ENCODE data around the gene HCFC1.
"Not testable (repeated sequence)": the region's sequence is repeated elsewhere in the genome, so short reads cannot be mapped to it uniquely, and the experiment has no call there.

Gene HCFC1

DNA sequence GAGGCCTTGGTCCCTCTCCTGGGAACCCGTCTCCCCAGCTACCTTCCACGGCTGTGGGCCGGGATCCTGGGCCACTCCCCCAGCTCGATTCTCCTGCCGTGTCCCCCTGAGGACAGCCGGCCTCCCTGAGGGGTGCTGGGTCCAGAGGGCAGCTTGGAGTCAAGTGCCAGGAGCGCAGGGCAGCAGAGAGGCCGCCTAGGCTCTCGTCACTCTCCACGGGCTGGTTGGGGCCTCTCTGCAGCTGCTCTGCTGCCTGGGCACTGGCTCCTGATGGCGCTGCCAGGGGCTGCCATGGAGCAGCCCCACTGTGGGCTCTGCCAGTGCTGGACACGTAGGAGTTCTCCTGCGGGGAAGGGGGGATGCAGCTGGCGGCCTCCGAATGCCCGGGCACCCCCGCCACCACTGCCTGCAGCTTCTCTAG lies 41.4 kb upstream of the HCFC1 start:
- H3K36me3 Mint-ChIP-seq, result peaks cover 25% of the 10 kb centered on the region
- no peak for ATAC-seq
- no peak overlapping the region for H3K27ac Mint-ChIP-seq
- no peaks in the 10 kb centered on the region for H3K9me3 Mint-ChIP-seq
- no peak overlapping the region for H3K4me3 Mint-ChIP-seq
- peaks cover 29% of the 10 kb centered on the region for H3K4me1 Mint-ChIP-seq
- no peaks in the 10 kb centered on the region for H3K27me3 Mint-ChIP-seq

DNA sequence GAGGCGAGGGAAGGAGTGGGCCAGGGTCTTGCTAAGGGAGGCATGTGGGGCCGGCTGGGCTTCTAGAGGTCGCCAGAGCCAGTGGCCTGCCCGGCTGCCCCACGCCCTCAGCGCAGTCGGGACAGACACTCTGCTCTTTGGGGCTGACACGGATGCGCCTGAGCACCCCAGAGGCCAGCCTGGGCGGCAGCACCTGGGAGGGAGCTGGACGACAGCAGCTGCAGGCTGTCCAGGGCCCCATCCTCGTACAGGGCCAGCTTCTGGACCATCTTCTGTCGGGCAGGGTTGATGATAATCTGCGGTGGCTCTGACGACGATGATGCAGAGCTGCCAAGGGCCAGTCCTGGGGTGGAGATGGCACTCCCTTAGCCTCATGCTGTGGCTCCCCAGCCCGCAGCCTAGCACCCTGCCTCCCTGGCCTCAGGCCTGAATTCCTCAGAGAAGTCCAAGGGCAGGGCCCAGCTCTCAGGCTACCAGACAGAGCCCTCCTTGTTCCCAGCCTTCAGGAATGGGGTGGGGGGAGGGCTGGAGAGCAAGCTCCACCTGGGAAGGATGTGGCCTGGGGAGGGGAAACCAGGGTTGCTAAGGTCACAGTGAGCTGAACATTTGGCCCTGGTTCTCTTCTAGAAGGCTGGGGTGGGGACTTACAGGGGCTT lies 40.8 kb upstream of the HCFC1 start:
- Mint-ChIP-seq H3K9me3 (no peaks in the 10 kb centered on the region), H3K27me3 (no peaks in the 10 kb centered on the region), H3K27ac (no peak overlapping the region), H3K4me1 (peaks cover 34% of the 10 kb centered on the region), H3K4me3 (no peak overlapping the region), H3K36me3 (peaks cover 25% of the 10 kb centered on the region)
- ATAC-seq, result no peak

DNA sequence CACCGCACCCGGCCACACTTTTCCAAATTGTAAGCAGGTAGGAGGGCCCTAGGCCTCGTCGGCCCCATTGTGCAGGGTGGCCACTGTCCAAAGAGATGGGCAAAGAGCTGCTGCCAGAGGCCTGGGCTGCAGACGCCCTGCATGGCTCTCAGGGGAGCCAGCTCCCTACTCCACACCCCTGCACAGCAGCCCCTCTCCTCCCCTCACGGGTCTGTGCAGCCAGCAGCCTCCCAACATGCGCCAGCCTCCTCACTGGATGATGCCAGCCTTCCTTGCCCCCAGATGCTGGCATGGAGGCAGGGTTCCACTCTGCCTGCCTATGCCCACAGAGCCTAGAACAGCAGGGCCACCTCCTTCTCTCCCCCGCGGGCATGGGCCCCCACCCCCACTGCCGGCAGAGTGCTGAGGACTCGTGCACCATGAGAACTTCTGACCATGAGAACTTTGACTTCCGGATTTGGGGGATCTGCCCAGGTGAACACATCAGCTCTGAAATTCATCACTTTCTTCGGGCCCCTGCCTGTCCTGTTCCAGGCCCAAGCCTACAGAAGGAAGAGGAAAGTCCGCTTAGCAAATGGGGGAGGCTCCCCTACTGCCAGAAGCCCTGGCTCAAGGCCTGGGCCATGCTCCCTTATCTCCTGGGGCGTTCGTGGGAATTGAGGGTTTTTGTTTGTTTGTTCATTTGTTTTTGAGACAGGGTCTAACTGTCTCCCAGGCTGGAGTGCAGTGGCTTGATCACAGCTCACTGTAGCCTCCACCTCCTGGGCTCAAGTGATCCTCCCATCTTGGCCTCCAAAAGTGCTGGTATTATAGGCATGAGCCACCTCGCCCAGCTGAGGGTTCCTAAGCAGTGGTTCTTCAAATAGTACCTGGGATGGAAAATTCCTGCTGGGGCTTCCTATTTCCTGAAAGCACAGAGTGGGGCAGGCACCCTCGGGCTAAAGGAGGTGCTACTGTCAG lies 40.0 kb upstream of the HCFC1 start:
- Mint-ChIP-seq H3K27me3 (no peaks in the 10 kb centered on the region), H3K27ac (peak overlapping the region; percentile 22), H3K4me3 (no peak overlapping the region), H3K4me1 (peaks cover 40% of the 10 kb centered on the region), H3K36me3 (peaks cover 25% of the 10 kb centered on the region), H3K9me3 (no peaks in the 10 kb centered on the region)
- ATAC-seq, result no peak

DNA sequence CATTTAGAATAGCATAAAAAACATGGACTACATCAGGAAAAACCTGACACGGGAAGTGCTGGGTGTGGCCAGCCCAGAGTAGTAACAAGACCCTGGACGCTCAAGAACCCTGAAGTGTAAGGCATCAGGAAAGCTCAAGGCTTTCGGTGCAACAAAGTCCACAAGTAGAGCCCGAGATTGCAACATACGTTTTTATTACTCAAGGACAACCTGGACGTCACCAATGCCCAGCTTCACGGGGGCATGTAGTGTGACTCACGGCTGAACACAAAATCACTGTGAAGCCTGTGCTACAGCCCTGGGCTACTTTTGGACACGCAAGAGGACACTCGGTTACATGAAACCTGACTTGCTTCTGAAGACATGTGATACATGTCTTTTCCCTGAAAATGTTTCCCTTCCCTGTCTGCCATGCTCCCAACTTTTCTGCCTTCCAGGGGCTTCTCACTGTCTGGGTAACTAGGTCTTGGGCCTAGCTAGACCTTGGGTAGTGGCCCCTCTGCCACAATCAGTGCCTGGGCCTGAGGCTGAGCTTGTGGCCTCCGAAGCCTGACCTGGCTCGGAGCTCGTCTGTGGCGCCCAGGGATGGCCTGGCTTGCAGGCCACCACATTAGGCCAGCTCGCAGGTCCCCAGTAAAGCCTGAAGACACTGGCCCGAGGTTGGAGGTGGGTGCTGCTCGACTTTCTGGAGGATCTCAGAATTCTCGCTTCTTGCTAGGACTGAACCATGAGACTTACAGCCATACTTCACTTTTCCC lies 38.9 kb upstream of the HCFC1 start:
- Mint-ChIP-seq H3K36me3 (peaks cover 19% of the 10 kb centered on the region), H3K27me3 (no peaks in the 10 kb centered on the region), H3K4me3 (no peak overlapping the region), H3K9me3 (no peaks in the 10 kb centered on the region), H3K27ac (no peak overlapping the region), H3K4me1 (peaks cover 40% of the 10 kb centered on the region)
- no peak for ATAC-seq

DNA sequence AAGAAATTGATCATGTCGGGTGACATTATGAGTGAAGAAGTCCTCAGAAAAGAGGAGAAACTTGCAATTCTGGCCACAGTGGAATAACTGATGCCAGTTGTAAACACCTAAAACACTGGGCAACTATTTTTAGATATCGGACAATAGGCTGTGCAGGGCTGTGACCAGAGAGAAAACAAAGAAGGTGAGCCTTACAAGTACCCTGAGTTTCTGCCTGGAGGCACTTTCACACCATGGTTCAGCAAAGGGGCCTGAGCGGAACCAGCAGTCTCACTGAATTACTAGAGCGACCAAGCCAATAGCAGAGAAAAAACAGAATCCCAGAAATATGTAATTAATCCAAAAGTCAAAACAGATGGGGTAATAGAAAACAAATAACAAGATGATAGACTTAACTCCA lies 36.9 kb upstream of the HCFC1 start:
- Mint-ChIP-seq H3K4me1 (peaks cover 45% of the 10 kb centered on the region), H3K9me3 (no peaks in the 10 kb centered on the region), H3K4me3 (peak overlapping the region; percentile 78), H3K36me3 (peaks cover 10% of the 10 kb centered on the region), H3K27ac (peak overlapping the region; percentile 94), H3K27me3 (no peaks in the 10 kb centered on the region)
- peak; percentile 46 for ATAC-seq

DNA sequence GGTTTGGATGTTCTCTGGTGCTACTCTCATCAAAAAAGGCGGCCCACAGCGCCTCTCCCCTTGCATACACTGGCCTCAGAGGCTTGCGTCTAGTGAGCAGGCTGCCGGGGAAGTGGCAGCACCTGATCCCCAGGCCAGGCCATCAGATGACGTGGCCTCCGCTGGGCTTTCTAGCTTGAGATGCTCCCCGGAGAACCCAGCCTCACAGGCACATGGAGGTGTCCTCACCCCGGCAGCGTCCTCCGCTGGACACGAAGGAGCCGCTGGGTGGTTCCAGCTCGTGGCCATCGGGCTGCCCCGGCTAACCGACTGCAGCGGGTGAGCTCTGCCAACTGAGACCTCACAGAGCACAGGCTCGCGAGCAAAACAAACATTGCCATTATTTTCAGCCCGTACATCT lies 35.3 kb upstream of the HCFC1 start:
- H3K27ac Mint-ChIP-seq, result peak overlapping the region; percentile 94
- H3K4me1 Mint-ChIP-seq, result peaks cover 58% of the 10 kb centered on the region
- no peak overlapping the region for H3K4me3 Mint-ChIP-seq
- no peak for ATAC-seq
- H3K27me3 Mint-ChIP-seq, result no peaks in the 10 kb centered on the region
- H3K9me3 Mint-ChIP-seq, result no peaks in the 10 kb centered on the region
- peaks cover 10% of the 10 kb centered on the region for H3K36me3 Mint-ChIP-seq

DNA sequence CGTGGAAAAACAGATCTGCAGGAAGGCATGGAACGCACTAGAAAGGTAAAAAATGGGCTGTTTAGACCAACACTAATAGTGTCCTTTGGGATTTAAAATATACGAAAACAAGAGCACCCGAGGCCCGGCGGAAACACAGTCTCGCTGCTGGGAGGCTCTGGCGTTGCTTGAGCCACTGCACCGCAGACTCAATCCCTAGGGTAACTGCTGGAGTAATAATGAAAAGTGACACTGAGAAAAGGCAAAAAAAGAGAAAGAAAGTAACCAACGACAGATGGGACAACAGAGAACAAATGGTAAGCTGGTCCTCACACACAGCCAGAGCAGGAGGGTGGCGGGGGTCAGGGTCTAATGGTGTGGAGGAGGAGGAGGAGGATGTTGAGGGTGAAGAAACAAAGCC lies 32.7 kb upstream of the HCFC1 start:
- Mint-ChIP-seq H3K36me3 (no peaks in the 10 kb centered on the region), H3K4me1 (peaks cover 63% of the 10 kb centered on the region), H3K4me3 (peak overlapping the region; percentile 50), H3K27me3 (no peaks in the 10 kb centered on the region), H3K27ac (peak overlapping the region; percentile 82), H3K9me3 (no peaks in the 10 kb centered on the region)
- ATAC-seq, result peak; percentile 63

DNA sequence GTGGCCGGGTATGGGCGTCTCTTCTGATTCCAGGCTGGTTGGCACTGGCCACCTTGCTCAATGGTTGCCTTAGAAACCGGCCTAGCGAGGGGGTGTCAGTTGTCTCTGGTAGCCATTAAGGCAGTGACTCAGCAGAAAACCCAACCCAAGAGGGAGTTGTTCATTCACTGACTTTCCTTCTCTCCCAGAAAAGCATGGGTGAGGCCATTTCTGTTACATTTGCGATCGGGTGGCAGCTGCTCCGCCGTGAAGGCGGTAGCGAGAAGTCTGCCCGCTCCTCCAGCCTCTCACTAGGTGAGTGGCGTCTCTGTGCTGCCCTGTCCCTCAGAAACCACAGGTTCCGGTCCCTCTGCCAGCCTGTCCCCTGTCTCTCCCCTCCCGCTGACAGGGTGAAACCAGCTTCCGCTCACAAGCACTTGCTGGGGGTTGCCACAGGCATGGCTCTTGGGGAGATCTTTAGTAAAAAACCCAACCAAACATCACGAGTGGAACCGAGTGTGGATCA lies 30.6 kb upstream of the HCFC1 start:
- Mint-ChIP-seq H3K9me3 (no peaks in the 10 kb centered on the region), H3K27me3 (no peaks in the 10 kb centered on the region), H3K4me3 (peak overlapping the region; percentile 65), H3K4me1 (peaks cover 47% of the 10 kb centered on the region), H3K36me3 (no peaks in the 10 kb centered on the region), H3K27ac (peak overlapping the region; percentile 82)
- ATAC-seq, result peak; percentile 84

DNA sequence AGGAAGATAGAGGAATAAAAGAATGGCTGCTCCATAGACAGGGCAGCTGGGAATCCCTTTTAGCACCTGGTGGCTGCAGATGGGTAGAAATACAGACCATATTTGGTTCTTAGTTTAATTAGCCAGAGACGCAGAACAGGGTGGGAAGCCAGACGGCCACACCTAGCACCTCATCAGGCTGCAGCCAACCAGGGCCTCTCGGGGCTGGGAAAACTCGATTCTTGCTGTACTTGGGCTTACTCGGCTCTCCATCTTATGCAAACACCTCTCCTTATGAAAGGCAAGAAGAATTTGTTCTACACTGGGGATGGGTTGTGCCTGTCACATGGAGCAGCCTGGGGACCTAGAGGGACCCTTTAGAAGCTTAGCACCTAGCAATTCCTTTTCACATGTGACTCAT lies 28.4 kb upstream of the HCFC1 start:
- H3K9me3 Mint-ChIP-seq, result no peaks in the 10 kb centered on the region
- peaks cover 36% of the 10 kb centered on the region for H3K4me1 Mint-ChIP-seq
- no peak overlapping the region for H3K4me3 Mint-ChIP-seq
- no peaks in the 10 kb centered on the region for H3K27me3 Mint-ChIP-seq
- no peaks in the 10 kb centered on the region for H3K36me3 Mint-ChIP-seq
- ATAC-seq, result no peak
- no peak overlapping the region for H3K27ac Mint-ChIP-seq

DNA sequence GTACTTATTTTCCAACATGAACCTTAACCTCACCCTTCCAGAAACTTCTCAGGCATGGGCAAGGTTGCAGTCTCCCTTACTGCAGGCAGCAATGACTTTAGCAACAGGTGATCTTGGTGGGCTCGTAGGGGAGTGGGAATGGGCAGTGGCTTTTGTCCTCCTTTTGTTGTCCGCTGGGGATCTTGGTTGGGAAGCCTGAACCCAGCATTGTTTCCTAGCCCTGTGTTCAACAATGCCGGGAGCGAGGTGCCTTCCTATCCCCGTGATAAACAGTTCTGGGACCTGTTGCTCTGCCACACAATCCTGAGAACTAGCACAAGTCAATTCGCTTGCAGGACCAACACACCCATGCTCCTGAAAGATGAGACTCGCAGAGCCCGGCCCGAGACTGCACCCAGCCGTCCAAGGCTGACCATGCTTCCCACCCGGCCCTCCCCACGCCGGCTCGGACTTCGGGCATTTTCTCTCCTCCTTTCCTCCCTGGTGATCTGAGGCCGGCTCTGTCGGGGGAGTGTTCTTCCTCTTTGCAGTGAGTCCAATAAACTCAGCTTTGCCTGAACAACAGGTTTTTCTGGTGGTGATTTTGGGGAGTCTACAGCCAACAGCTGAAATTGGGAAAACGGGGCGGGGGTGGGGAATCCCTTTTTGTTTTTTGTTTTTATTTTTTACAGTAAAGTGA lies 27.9 kb upstream of the HCFC1 start:
- peaks cover 31% of the 10 kb centered on the region for H3K4me1 Mint-ChIP-seq
- no peaks in the 10 kb centered on the region for H3K36me3 Mint-ChIP-seq
- no peak for ATAC-seq
- no peaks in the 10 kb centered on the region for H3K9me3 Mint-ChIP-seq
- no peak overlapping the region for H3K27ac Mint-ChIP-seq
- no peak overlapping the region for H3K4me3 Mint-ChIP-seq
- no peaks in the 10 kb centered on the region for H3K27me3 Mint-ChIP-seq

DNA sequence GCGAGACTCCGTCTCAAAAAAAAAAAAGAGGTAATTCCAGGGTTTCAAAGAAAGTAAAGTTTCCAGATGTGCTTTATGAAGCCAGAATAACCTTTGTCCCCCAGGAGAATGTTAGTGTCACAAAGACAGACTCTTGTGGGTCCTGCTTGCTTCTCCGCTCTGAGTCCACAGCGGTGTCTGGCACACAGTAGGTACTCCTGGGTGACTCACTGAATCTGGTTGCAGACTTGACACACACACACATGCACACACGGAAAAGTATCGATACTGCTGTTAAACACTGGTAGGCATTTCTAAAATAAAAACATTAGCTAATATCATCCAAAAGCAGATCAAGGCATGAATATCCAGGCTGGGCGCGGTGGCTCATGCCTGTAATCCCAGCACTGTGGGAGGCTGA lies 23.9 kb upstream of the HCFC1 start:
- Mint-ChIP-seq H3K4me3 (no peak overlapping the region), H3K4me1 (peaks cover 8% of the 10 kb centered on the region), H3K9me3 (no peaks in the 10 kb centered on the region), H3K27ac (no peak overlapping the region), H3K36me3 (no peaks in the 10 kb centered on the region), H3K27me3 (no peaks in the 10 kb centered on the region)
- ATAC-seq, result no peak

DNA sequence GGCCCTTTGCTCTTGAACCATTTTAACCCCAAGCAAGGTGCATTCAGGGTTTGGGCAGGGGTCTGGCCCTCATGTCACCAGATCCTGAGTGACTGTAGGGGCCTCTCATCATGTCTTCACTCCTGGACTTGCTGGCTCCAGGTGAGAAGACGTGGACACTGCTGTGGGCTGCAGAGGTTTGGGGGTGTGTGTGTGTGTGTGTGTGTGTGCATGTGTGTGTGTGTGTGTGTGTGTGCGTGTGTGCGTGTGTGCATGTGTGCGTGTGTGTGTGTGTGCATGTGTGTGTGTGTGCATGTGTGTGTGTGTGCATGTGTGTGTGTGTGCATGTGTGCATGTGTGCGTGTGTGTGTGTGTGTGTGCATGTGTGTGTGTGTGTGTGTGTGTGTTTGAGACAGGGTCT lies 22.8 kb upstream of the HCFC1 start:
- H3K36me3 Mint-ChIP-seq, H3K4me1 Mint-ChIP-seq, ATAC-seq, H3K4me3 Mint-ChIP-seq, H3K9me3 Mint-ChIP-seq, H3K27me3 Mint-ChIP-seq, H3K27ac Mint-ChIP-seq: not testable (repeated sequence)

DNA sequence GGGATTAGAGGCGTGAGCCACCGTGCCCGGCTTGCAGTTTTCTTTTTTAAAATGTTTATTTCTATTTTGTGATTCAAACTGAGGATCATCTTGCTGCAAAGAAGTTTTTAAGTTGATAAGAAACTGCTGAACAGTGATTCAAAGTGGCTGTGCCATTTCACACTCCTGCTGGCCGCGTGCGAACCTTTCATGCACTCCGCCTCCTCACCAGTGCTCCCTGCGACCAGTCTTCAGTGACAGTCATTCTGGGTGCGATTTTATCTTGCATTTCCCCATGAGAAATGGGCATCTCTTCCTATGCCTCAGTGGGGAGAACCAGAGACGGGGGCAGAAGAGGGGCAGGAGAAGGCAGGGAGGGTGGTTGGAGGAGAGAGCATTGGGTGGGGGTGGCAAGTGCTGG lies 22.4 kb upstream of the HCFC1 start:
- Mint-ChIP-seq H3K4me3 (no peak overlapping the region), H3K27me3 (no peaks in the 10 kb centered on the region), H3K4me1 (peaks cover 8% of the 10 kb centered on the region), H3K9me3 (no peaks in the 10 kb centered on the region), H3K27ac (no peak overlapping the region), H3K36me3 (no peaks in the 10 kb centered on the region)
- ATAC-seq, result no peak

DNA sequence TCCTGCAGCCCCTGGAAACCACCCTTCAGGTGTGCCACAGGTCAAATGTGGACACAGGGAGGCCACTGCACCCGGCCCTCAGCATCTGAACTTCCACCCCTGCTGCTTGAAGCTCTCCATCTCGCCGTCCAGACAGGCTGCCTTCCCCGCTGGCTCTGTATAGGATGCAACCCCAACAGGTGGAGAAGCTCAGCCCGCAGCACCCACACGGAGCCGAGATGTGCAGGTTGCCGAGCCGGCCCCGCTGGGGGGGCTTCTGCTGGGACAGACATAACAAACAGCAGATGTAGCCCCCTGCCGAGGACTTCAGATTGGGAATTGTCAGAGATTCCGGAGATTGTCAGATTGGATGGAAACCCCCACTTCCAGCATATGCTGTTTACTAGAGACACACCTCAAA lies 21.5 kb upstream of the HCFC1 start:
- Mint-ChIP-seq H3K36me3 (no peaks in the 10 kb centered on the region), H3K4me3 (no peak overlapping the region), H3K27me3 (no peaks in the 10 kb centered on the region), H3K4me1 (peaks cover 8% of the 10 kb centered on the region), H3K9me3 (no peaks in the 10 kb centered on the region), H3K27ac (peak overlapping the region; percentile 32)
- no peak for ATAC-seq

DNA sequence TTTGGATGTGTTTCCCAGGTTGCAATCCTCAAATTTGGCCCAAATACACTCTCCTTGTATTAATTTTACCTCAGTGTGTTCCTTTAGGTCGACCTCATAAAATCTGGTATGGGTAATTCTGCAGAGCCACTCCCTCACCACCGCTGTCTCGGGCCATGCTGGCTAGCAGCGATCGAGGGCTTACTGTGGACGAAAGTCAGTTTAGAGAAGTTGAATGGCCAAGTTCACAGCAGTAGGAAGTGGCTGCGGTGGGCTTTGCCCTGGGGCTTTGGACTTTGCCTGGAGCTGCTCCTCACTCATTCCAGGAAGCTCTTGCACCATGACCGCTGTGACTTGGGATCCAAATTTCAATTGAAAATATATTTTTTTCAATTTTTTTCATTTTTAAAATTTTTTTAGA lies 20.6 kb upstream of the HCFC1 start:
- Mint-ChIP-seq H3K4me3 (no peak overlapping the region), H3K9me3 (no peaks in the 10 kb centered on the region), H3K4me1 (peaks cover 8% of the 10 kb centered on the region), H3K36me3 (no peaks in the 10 kb centered on the region), H3K27me3 (no peaks in the 10 kb centered on the region), H3K27ac (no peak overlapping the region)
- ATAC-seq, result no peak
